Muscle of leg (tissue), 11 donors: ENCODE measurements around the gene FA2H. TPM values are rescaled to one million over a fixed set of nuclear protein-coding genes. Genes with fewer than 3 reads are reported as not detected.

Experiments used
- DNase-seq: peaks from one replicate; pipeline ENCODE4 v3.0.0; 2013
- H3K27ac ChIP-seq: one replicate; pipeline ENCODE4 v1.5.1; 2013; ENCODE audit warnings: mild to moderate bottlenecking, low read length, control low read depth
- H3K27me3 ChIP-seq: one replicate; pipeline ENCODE4 v1.6.1; 2013; ENCODE audit warnings: low read length; ENCODE audit not compliant: control insufficient read depth, insufficient read depth
- H3K36me3 ChIP-seq: one replicate; pipeline ENCODE4 v1.6.1; 2013; ENCODE audit warnings: low read length; ENCODE audit not compliant: control insufficient read depth, insufficient read depth
- H3K4me1 ChIP-seq: one replicate; pipeline ENCODE4 v1.6.1; 2013; ENCODE audit warnings: low read length; ENCODE audit not compliant: control insufficient read depth, insufficient read depth
- H3K4me3 ChIP-seq: one replicate; pipeline ENCODE4 v1.5.1; 2013; ENCODE audit warnings: low read length, control low read depth
- H3K9me3 ChIP-seq: replicated peaks from 2 replicates; pipeline ENCODE4 v1.6.1; 2013; ENCODE audit warnings: low read depth, low read length; ENCODE audit not compliant: control insufficient read depth
- WGBS: methylation state at CpG from one replicate; pipeline ENCODE4 v1.1.5; 2013; ENCODE audit warnings: missing lambda C conversion rate; ENCODE audit not compliant: insufficient coverage; 5-methylcytosine and 5-hydroxymethylcytosine counted together
- polyA plus RNA-seq, 8 donors: library from polyadenylated mRNA; unstranded; fragments of 120-200 nt; gene quantifications; one replicate each; pipeline versions ENCODE4 v1.2.1 to v1.2.3, GENCODE V29; 2013; ENCODE audit warnings: inconsistent platforms in 1 of 8, low replicate concordance in 1 of 8; ENCODE audit not compliant: insufficient read length in 8 of 8, insufficient read depth in 1 of 8
- total RNA-seq: library from RNA; stranded (reverse); fragments of 120-200 nt; gene quantifications from one replicate; pipeline ENCODE4 v1.2.4, GENCODE V29; 2013

FA2H gene
- total and polyA plus RNA-seq, 9 donors = 0.09 to 1.9 (median 0.11) TPM; not detected in 4

- Histone ChIP-seq H3K27ac (no peak overlapping the region), H3K9me3 (no peaks in the 10 kb centered on the region), H3K4me1 (no peaks in the 10 kb centered on the region), H3K27me3 (peaks cover 7% of the 10 kb centered on the region), H3K36me3 (no peaks in the 10 kb centered on the region), H3K4me3 (no peak overlapping the region)
- DNase-seq = no peak
- 92% methylated on average over 2 of the region's 4 CpGs for WGBS
These were observed 15.8 kb downstream of the FA2H start for GRCh38 chr16:74758801-74759200.

GRCh38 chr16:74757349-74757748, 17.3 kb downstream of the FA2H start:
- DNase-seq = no peak
- H3K4me1 ChIP-seq = no peaks in the 10 kb centered on the region
- WGBS = 80% methylated on average over 1 of the region's 4 CpGs

GRCh38 chr16:74756203-74756602, 18.4 kb downstream of the FA2H start:
- Histone ChIP-seq H3K4me3 (no peak overlapping the region), H3K27ac (no peak overlapping the region), H3K4me1 (no peaks in the 10 kb centered on the region), H3K27me3 (peaks cover 8% of the 10 kb centered on the region), H3K36me3 (no peaks in the 10 kb centered on the region), H3K9me3 (no peaks in the 10 kb centered on the region)
- 63% methylated on average over 5 of the region's 6 CpGs for WGBS
- DNase-seq = no peak

More at GRCh38 chr16:74757349-74757748, 17.3 kb downstream of the FA2H start:
- H3K27ac ChIP-seq = no peak overlapping the region
- H3K9me3 ChIP-seq = no peaks in the 10 kb centered on the region
- no peaks in the 10 kb centered on the region for H3K36me3 ChIP-seq
- H3K4me3 ChIP-seq = no peak overlapping the region
- peaks cover 8% of the 10 kb centered on the region for H3K27me3 ChIP-seq

- Histone ChIP-seq H3K27ac (no peak overlapping the region), H3K4me1 (no peaks in the 10 kb centered on the region), H3K9me3 (no peaks in the 10 kb centered on the region), H3K4me3 (no peak overlapping the region), H3K27me3 (peaks cover 12% of the 10 kb centered on the region), H3K36me3 (no peaks in the 10 kb centered on the region)
- WGBS = 91% methylated on average over 12 of the region's 12 CpGs
- no peak for DNase-seq
These were observed 21.4 kb downstream of the FA2H start for GRCh38 chr16:74753180-74753579.

GRCh38 chr16:74752756-74753155, 21.9 kb downstream of the FA2H start:
- 76% methylated on average over 5 of the region's 5 CpGs for WGBS
- DNase-seq = no peak
- Histone ChIP-seq H3K4me1 (no peaks in the 10 kb centered on the region), H3K36me3 (no peaks in the 10 kb centered on the region), H3K4me3 (no peak overlapping the region), H3K9me3 (no peaks in the 10 kb centered on the region), H3K27ac (no peak overlapping the region), H3K27me3 (peaks cover 12% of the 10 kb centered on the region)

- no peaks in the 10 kb centered on the region for H3K36me3 ChIP-seq
- DNase-seq = no peak
- no peak overlapping the region for H3K27ac ChIP-seq
- H3K4me1 ChIP-seq = no peaks in the 10 kb centered on the region
- 89% methylated on average over 2 of the region's 2 CpGs for WGBS
- H3K4me3 ChIP-seq = no peak overlapping the region
- no peaks in the 10 kb centered on the region for H3K9me3 ChIP-seq
- H3K27me3 ChIP-seq = peaks cover 12% of the 10 kb centered on the region
These were observed 22.4 kb downstream of the FA2H start for GRCh38 chr16:74752258-74752657.

GRCh38 chr16:74751658-74752057, 23.0 kb downstream of the FA2H start:
- H3K36me3 ChIP-seq = no peaks in the 10 kb centered on the region
- H3K4me1 ChIP-seq = no peaks in the 10 kb centered on the region
- no peak overlapping the region for H3K4me3 ChIP-seq
- 74% methylated on average over 4 of the region's 5 CpGs for WGBS
- no peak for DNase-seq
- peaks cover 12% of the 10 kb centered on the region for H3K27me3 ChIP-seq
- H3K9me3 ChIP-seq = no peaks in the 10 kb centered on the region
- no peak overlapping the region for H3K27ac ChIP-seq

GRCh38 chr16:74749291-74750055, 25.1 kb downstream of the FA2H start:
- 39% methylated on average over 10 of the region's 20 CpGs for WGBS

GRCh38 chr16:74748616-74749026, 26.0 kb downstream of the FA2H start:
- Histone ChIP-seq H3K27me3 (peaks cover 6% of the 10 kb centered on the region), H3K9me3 (no peaks in the 10 kb centered on the region), H3K27ac (no peak overlapping the region), H3K4me3 (no peak overlapping the region), H3K36me3 (no peaks in the 10 kb centered on the region), H3K4me1 (no peaks in the 10 kb centered on the region)
- WGBS = 80% methylated on average over 13 of the region's 19 CpGs
- DNase-seq = no peak

More at GRCh38 chr16:74749291-74750055, 25.1 kb downstream of the FA2H start:
- no peaks in the 10 kb centered on the region for H3K4me1 ChIP-seq
- DNase-seq = no peak
- no peaks in the 10 kb centered on the region for H3K9me3 ChIP-seq
- no peak overlapping the region for H3K27ac ChIP-seq
- H3K36me3 ChIP-seq = no peaks in the 10 kb centered on the region
- H3K27me3 ChIP-seq = peaks cover 5% of the 10 kb centered on the region
- no peak overlapping the region for H3K4me3 ChIP-seq

GRCh38 chr16:74747716-74748615, 26.7 kb downstream of the FA2H start:
- Histone ChIP-seq H3K27ac (no peak overlapping the region), H3K4me1 (no peaks in the 10 kb centered on the region), H3K4me3 (no peak overlapping the region), H3K9me3 (no peaks in the 10 kb centered on the region), H3K36me3 (no peaks in the 10 kb centered on the region), H3K27me3 (peaks cover 7% of the 10 kb centered on the region)
- DNase-seq = no peak
- 76% methylated on average over 30 of the region's 32 CpGs for WGBS
